Activated B cell treated with CpG ODN at 0.5 μM for 24 hours (primary cell): ENCODE results near the gene KCTD14. TPM values are rescaled to one million over a fixed set of nuclear protein-coding genes. Genes with fewer than 3 reads are reported as not detected.

Experiments used
- ATAC-seq: fragments of 200-7000 bp; cut with Tn5 transposase; one replicate; pipeline ENCODE4 v1.10.0; 2021; ENCODE audit warnings: low read depth, mild to moderate bottlenecking, moderate library complexity
- CTCF ChIA-PET: fragments of 350-600 bp; sonication (Branson Sonifier 250); formaldehyde crosslinking; loops from one replicate; lab custom pipeline; 2021; ENCODE audit warnings: antibody characterized with exemption; lab: Charles Lee
- POLR2A ChIA-PET: fragments of 350-600 bp; sonication (Branson Sonifier 250); formaldehyde crosslinking; loops from one replicate; lab custom pipeline; 2021; ENCODE audit warnings: antibody characterized with exemption; lab: Charles Lee
- DNase-seq: peaks from one replicate; pipeline ENCODE4 v3.0.0; 2022
- H3K27ac Mint-ChIP-seq: one replicate; pipeline ENCODE4 v1.8.0; 2020; ENCODE audit warnings: mixed read lengths
- H3K27me3 Mint-ChIP-seq: one replicate; pipeline ENCODE4 v1.8.0; 2021; ENCODE audit warnings: mixed read lengths
- H3K36me3 Mint-ChIP-seq: one replicate; pipeline ENCODE4 v1.8.0; 2021; ENCODE audit warnings: low read depth, mixed read lengths
- H3K4me1 Mint-ChIP-seq: one replicate; pipeline ENCODE4 v1.8.0; 2021; ENCODE audit warnings: mixed read lengths
- H3K4me3 Mint-ChIP-seq: one replicate; pipeline ENCODE4 v1.8.0; 2020; ENCODE audit warnings: mild to moderate bottlenecking, mixed read lengths
- H3K9me3 Mint-ChIP-seq: one replicate; pipeline ENCODE4 v1.8.0; 2020; ENCODE audit warnings: mixed read lengths
- intact Hi-C: fragments of 100-400 bp; cut with micrococcal nuclease; formaldehyde crosslinking; loops from one replicate; pipeline ENCODE4 v1.15.1; 2024
- total RNA-seq: library from RNA; stranded (reverse); gene quantifications from 2 replicates; pipeline ENCODE4 v1.2.3, GENCODE V29; 2022
- TF ChIP-seq, protein P1 (sequence below): fragments of 200-600 bp; IDR thresholded peaks from one replicate; pipeline ENCODE4 v1.8.0; 2022; ENCODE audit warnings: antibody characterized with exemption, mild to moderate bottlenecking

The KCTD14 gene
- total RNA-seq, 1 donor from 2014 or later: 0.22 TPM

DNA sequence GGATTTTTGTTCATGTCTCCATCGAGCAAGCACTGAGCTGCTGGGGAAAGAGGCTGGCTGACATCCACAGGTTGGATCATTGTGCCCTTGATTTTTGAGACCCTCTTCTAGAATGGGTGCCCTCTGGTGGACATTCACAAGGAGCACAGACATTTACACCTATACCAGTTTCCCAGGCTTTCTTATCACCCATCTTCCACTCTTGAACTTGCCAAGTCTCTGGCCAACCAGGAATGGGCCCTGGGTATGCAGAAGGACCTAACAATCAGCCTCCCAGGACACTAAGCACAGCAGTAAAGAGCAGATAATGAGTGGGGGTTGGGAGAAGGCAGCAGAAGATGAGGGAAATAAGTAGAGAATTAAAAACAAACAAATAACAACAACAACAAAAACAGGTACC is 22.9 kb downstream of the KCTD14 start:
- intact Hi-C loops: loop anchor here (1.0 kb wide), 2 partner anchors 224 to 564 kb away; no protein-coding TSS in a partner anchor
- TF ChIP-seq, protein P1, sequence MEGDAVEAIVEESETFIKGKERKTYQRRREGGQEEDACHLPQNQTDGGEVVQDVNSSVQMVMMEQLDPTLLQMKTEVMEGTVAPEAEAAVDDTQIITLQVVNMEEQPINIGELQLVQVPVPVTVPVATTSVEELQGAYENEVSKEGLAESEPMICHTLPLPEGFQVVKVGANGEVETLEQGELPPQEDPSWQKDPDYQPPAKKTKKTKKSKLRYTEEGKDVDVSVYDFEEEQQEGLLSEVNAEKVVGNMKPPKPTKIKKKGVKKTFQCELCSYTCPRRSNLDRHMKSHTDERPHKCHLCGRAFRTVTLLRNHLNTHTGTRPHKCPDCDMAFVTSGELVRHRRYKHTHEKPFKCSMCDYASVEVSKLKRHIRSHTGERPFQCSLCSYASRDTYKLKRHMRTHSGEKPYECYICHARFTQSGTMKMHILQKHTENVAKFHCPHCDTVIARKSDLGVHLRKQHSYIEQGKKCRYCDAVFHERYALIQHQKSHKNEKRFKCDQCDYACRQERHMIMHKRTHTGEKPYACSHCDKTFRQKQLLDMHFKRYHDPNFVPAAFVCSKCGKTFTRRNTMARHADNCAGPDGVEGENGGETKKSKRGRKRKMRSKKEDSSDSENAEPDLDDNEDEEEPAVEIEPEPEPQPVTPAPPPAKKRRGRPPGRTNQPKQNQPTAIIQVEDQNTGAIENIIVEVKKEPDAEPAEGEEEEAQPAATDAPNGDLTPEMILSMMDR: no peak
- H3K36me3 Mint-ChIP-seq: no peaks in the 10 kb centered on the region
- H3K4me1 Mint-ChIP-seq: peaks cover 28% of the 10 kb centered on the region
- peak overlapping the region; percentile 84 for H3K27ac Mint-ChIP-seq
- peaks cover 2% of the 10 kb centered on the region for H3K27me3 Mint-ChIP-seq
- ATAC-seq: peak; percentile 52
- DNase-seq: no peak
- no peak overlapping the region for H3K4me3 Mint-ChIP-seq
- POLR2A ChIA-PET: no interaction called here
- CTCF ChIA-PET: interaction anchor here (0.6 to 1.7 kb wide), 5 partner anchors 13 to 224 kb away, joined by 3 to 8 read pairs (median 6); no protein-coding TSS in a partner anchor
- H3K9me3 Mint-ChIP-seq: no peaks in the 10 kb centered on the region

DNA sequence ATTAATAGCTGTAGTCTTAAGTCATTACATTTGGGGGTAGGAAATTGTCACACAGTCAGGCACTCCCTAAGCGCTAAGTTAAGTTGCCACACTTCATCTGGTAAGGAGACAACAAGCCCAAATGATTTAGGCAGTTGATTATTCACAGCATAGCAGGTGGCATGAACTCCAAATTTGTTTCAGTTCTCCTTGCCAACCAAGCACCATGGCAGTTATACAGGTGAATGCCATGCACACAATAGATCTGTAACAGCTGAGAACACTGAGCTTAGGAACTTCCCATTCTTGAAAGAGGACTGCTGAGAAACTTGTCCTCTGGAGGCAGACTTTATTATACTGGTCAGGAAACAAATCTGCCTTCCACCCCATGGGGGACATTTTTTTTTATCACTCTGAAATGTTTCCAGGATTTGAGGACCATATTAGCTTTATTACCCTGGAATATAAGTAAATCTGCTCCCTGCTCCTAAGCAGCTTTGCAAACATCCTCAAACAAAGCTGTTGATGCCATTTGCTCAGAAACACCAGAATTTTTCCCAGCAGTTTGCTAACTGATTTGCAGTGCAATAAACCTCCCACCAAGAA is 23.5 kb downstream of the KCTD14 start:
- ATAC-seq: peak; percentile 4
- TF ChIP-seq, protein P1: no peak
- Mint-ChIP-seq H3K9me3 (no peaks in the 10 kb centered on the region), H3K4me1 (peaks cover 34% of the 10 kb centered on the region), H3K27ac (peak overlapping the region; percentile 84), H3K4me3 (no peak overlapping the region), H3K36me3 (peaks cover 1% of the 10 kb centered on the region), H3K27me3 (peaks cover 2% of the 10 kb centered on the region)
- intact Hi-C loops: loop anchor here (1.0 to 10.0 kb wide), 3 partner anchors 223 to 565 kb away; partner anchors contain the start of gene PAK1
- DNase-seq: no peak
- POLR2A ChIA-PET: interaction anchor here (0.9 to 1.5 kb wide), 3 partner anchors 10 to 189 kb away, joined by 3 to 7 read pairs (median 3); partner anchors contain the start of genes ALG8 and KCTD21
- CTCF ChIA-PET: interaction anchor here (0.8 to 1.7 kb wide), 5 partner anchors 19 to 224 kb away, joined by 3 to 8 read pairs (median 6); no protein-coding TSS in a partner anchor

DNA sequence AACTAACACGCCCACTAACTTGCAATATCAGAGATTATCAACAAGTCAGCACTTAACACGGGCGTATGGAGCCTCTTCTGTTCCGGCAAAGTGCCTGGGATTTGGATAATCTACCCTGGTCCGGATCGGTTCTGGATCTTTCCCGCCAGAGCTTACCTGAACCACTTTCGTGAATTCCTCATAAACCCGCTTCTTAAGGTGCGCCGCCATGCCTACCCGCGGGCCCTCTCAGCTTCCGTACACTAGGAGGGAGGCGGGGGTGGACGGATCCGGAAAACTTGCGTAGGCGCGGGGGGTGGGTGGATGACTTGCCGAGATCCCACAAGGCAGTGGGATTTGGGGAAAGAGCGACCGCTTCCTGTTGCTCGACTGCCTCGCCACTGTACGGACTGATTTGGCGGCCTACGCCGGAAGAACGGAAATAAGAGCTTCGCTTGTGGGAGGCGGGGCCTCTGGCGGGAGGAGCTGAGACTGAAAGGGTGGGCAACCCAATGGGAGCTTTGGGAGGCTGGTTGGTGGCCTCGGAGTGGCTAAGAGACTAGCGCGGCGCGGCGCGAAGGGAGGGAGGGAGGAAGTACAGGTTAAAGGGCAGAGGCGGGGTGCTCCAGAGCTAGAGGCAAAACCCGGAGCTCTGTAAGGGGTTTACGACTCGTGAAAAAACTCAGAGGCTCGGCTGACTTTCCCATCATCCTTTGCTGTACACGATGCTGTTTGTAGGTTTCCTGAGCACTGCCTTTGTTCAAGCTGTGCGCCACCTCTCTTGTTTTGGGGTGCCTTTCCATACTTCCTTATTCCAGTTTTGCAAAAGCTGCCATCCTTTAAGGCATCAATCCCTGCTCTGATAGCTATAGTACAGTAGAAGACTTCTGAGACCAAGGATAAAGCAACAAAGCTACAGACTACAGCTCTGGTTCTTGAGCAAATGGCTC is 28.4 kb downstream of the KCTD14 start, which contains the start of gene INTS4:
Gene INTS4 (minus strand): TSS at position 235 of the 929 bp plus-strand sequence. CDS start 25 bp downstream, at position 210.
- Mint-ChIP-seq H3K27me3 (no peaks in the 10 kb centered on the region), H3K4me3 (peak within 1 kb of the TSS; percentile 94), H3K36me3 (peaks cover 16% of the 10 kb centered on the region), H3K4me1 (peaks cover 45% of the 10 kb centered on the region), H3K27ac (peak within 1 kb of the TSS; percentile 97), H3K9me3 (no peaks in the 10 kb centered on the region)
- TF ChIP-seq, protein P1: no peak
- DNase-seq (peak; percentile 90), ATAC-seq (peak; percentile 96)
- ChIA-PET CTCF (interaction anchor here (1.0 to 1.6 kb wide), 4 partner anchors 52 to 570 kb away, joined by 3 to 7 read pairs (median 6); no protein-coding TSS in a partner anchor), POLR2A (interaction anchor here (0.5 to 2.5 kb wide), 14 partner anchors 26 to 1550 kb away, joined by 3 to 23 read pairs (median 4); partner anchors contain the start of genes AAMDC, ALG8, EMSY and GAB2)
- intact Hi-C loops: loop anchor here (1.0 to 10.0 kb wide), 10 partner anchors 52 to 1443 kb away; partner anchors contain the start of genes ALG8, CLNS1A, GAB2 and KCTD21

DNA sequence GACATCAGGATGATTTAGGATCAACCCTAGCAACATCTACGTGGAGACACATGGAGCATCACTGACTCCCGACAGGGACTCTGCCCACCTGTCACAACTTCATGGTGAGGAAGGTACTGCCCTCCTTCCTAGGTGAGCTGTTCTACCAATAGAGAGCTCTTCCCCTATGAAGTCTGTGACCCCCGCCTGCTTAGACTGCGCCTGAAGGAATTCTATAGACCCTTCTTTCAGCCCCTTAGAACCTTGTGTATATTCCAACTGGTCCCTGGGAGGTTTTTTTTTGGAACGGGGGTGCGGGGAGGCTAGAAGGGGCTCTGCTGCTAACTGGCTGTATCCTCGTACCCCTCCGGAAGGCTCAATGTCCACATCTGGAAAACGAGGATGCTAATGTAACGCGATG is 29.2 kb downstream of the KCTD14 start:
- ChIA-PET CTCF (no interaction called here), POLR2A (interaction anchor here (1.2 to 2.5 kb wide), 4 partner anchors 145 to 424 kb away, joined by 4 to 23 read pairs (median 17); partner anchors contain the start of genes AAMDC, ALG8, GAB2 and KCTD21)
- intact Hi-C loops: loop anchor here (1.0 to 10.0 kb wide), 9 partner anchors 53 to 1443 kb away; partner anchors contain the start of genes ALG8, CLNS1A, GAB2 and KCTD21
- Mint-ChIP-seq H3K9me3 (no peaks in the 10 kb centered on the region), H3K36me3 (peaks cover 17% of the 10 kb centered on the region), H3K4me3 (peak overlapping the region; percentile 94), H3K27me3 (no peaks in the 10 kb centered on the region), H3K27ac (peak overlapping the region; percentile 97), H3K4me1 (peaks cover 37% of the 10 kb centered on the region)
- DNase-seq (no peak), ATAC-seq (no peak)
- TF ChIP-seq, protein P1: no peak
